Panc1 (cell line): ENCODE data around the gene KIAA1614. TPM values are rescaled to one million over a fixed set of nuclear protein-coding genes. Genes with fewer than 3 reads are reported as not detected.

Source experiments
- ATAC-seq: fragments of 200-7000 bp; cut with Tn5 transposase; 2 replicates; pipeline ENCODE4 v1.9.1; 2020; ENCODE audit warnings: mild to moderate bottlenecking, moderate library complexity
- BruUV-seq: library from RNA; stranded (reverse); fragments of 400-500 nt; replicated peaks from 2 replicates; lab custom pipeline; 2021; lab: Mats Ljungman, UMichigan
- CTCF ChIA-PET: fragments of 300-600 bp; sonication (Branson Sonifier 250); formaldehyde crosslinking; loops from one replicate; lab custom pipeline; 2022; ENCODE audit warnings: antibody characterized with exemption; lab: Charles Lee
- POLR2A ChIA-PET: fragments of 300-600 bp; sonication (Branson Sonifier 250); formaldehyde crosslinking; loops from one replicate; lab custom pipeline; 2022; ENCODE audit warnings: antibody characterized with exemption; lab: Charles Lee
- DNase-seq: peaks from one replicate; pipeline ENCODE4 v3.0.0-alpha.2; 2010; ENCODE audit warnings: low read depth, low spot score
- H3K27ac ChIP-seq: 2 replicates; pipeline ENCODE4 v1.5.1; 2011; ENCODE audit warnings: mild to moderate bottlenecking, low read length, inconsistent platforms
- H3K27me3 ChIP-seq: fragments of 200-500 bp; sonication (Bioruptor generic); 2 replicates; pipeline ENCODE4 v1.6.0; 2014; ENCODE audit warnings: low read length, inconsistent platforms; ENCODE audit not compliant: control insufficient read depth, insufficient read depth
- H3K36me3 ChIP-seq: fragments of 200-500 bp; sonication (Bioruptor generic); 2 replicates; pipeline ENCODE4 v1.5.1; 2014; ENCODE audit warnings: inconsistent platforms, mild to moderate bottlenecking, low read length, moderate library complexity; ENCODE audit not compliant: control insufficient read depth, insufficient read depth
- H3K4me1 ChIP-seq: 2 replicates; pipeline ENCODE4 v1.5.1; 2011; ENCODE audit warnings: inconsistent platforms, mild to moderate bottlenecking, low read length, moderate library complexity; ENCODE audit not compliant: control insufficient read depth, insufficient read depth
- H3K4me3 ChIP-seq, 2 experiments: 2 replicates each; pipeline ENCODE4 v1.5.1; 2011 to 2012; ENCODE audit warnings: low read depth in 2 of 2, low read length in 2 of 2, mild to moderate bottlenecking in 2 of 2, inconsistent platforms in 1 of 2, moderate library complexity in 1 of 2
- H3K9me3 ChIP-seq: fragments of 200-500 bp; sonication (Bioruptor generic); 2 replicates; pipeline ENCODE4 v1.5.1; 2014; ENCODE audit warnings: low read depth, mild to moderate bottlenecking, inconsistent platforms, low read length, moderate library complexity; ENCODE audit not compliant: control insufficient read depth, insufficient read depth
- POLR2AphosphoS5 ChIP-seq: IDR thresholded peaks from 2 replicates; pipeline ENCODE4 v1.6.1; 2012; ENCODE audit warnings: mild to moderate bottlenecking, low read depth, low read length, moderate library complexity
- SIN3A ChIP-seq: IDR thresholded peaks from 2 replicates; pipeline ENCODE4 v1.6.1; 2012; ENCODE audit warnings: low read depth, mild to moderate bottlenecking, low read length, moderate library complexity, borderline replicate concordance; ENCODE audit not compliant: insufficient read depth
- TCF7L2 ChIP-seq: IDR thresholded peaks from 2 replicates; pipeline ENCODE4 v1.6.1; 2011; ENCODE audit warnings: mild to moderate bottlenecking, low read depth, low read length, inconsistent platforms
- in situ Hi-C: cut with HindIII; loops from 2 replicates; pipeline ENCODE4 v1.10.0; 2016; ENCODE audit warnings: low sequenced_read_pairs, low pct_unique_long_range_greater_than_20kb
- intact Hi-C: fragments of 100-400 bp; cut with micrococcal nuclease; formaldehyde crosslinking; loops from one replicate; pipeline ENCODE4 v1.10.0; 2022; ENCODE audit not compliant: unreplicated experiment
- total RNA-seq: library from RNA; stranded (reverse); gene quantifications from one replicate; pipeline ENCODE4 v1.2.1, GENCODE V29; 2021; ENCODE audit not compliant: unreplicated experiment
- TF ChIP-seq, protein P1 (sequence below), 2 experiments: IDR thresholded peaks; 2 replicates each; pipeline ENCODE4 v1.6.1; 2011 to 2012; ENCODE audit warnings: low read depth in 2 of 2, control low read depth in 1 of 2, low read length in 1 of 2, mild to moderate bottlenecking in 1 of 2, moderate library complexity in 1 of 2; ENCODE audit not compliant: insufficient read depth in 1 of 2
- TF ChIP-seq, protein P2 (sequence below): fragments of 450-650 bp; IDR thresholded peaks from 2 replicates; pipeline ENCODE4 v1.5.1; 2017; ENCODE audit warnings: mild to moderate bottlenecking

Gene KIAA1614
- total RNA-seq, 1 experiment from 2014 or later = 0.80 TPM

DNA sequence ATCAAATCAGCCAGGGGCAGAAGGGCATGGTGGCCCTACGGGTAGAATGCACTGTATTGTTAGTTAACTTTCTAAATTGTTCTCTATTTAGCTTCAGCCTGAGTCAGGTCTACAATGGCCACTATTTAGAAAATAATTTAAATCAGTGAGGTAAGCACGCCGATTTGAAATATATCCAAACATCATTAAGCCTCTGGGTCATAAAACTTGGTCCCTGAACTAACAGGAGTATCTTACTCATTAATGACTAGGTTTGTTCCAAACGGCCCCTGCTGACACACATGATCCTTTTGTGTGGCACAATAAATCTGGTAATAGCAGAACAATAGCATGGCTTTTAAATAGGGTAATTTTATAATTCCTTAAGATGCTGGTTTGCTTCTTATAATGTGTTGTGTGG lies 61.5 kb downstream of the KIAA1614 start:
- Histone ChIP-seq H3K36me3 (peaks cover 13% of the 10 kb centered on the region), H3K9me3 (no peaks in the 10 kb centered on the region), H3K27me3 (no peaks in the 10 kb centered on the region), H3K4me1 (no peaks in the 10 kb centered on the region), H3K27ac (no peak overlapping the region), H3K4me3 (no peak overlapping the region)
- TF ChIP-seq, protein P1, sequence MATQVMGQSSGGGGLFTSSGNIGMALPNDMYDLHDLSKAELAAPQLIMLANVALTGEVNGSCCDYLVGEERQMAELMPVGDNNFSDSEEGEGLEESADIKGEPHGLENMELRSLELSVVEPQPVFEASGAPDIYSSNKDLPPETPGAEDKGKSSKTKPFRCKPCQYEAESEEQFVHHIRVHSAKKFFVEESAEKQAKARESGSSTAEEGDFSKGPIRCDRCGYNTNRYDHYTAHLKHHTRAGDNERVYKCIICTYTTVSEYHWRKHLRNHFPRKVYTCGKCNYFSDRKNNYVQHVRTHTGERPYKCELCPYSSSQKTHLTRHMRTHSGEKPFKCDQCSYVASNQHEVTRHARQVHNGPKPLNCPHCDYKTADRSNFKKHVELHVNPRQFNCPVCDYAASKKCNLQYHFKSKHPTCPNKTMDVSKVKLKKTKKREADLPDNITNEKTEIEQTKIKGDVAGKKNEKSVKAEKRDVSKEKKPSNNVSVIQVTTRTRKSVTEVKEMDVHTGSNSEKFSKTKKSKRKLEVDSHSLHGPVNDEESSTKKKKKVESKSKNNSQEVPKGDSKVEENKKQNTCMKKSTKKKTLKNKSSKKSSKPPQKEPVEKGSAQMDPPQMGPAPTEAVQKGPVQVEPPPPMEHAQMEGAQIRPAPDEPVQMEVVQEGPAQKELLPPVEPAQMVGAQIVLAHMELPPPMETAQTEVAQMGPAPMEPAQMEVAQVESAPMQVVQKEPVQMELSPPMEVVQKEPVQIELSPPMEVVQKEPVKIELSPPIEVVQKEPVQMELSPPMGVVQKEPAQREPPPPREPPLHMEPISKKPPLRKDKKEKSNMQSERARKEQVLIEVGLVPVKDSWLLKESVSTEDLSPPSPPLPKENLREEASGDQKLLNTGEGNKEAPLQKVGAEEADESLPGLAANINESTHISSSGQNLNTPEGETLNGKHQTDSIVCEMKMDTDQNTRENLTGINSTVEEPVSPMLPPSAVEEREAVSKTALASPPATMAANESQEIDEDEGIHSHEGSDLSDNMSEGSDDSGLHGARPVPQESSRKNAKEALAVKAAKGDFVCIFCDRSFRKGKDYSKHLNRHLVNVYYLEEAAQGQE (IDR thresholded peaks at IDR 0.05; ENCODE audit: insufficient read depth in 1 of 2, low read depth in 2 of 2, low read length in 1 of 2) = no peak
- TF ChIP-seq SIN3A (no peak), TCF7L2 (no peak), POLR2AphosphoS5 (no peak)
- TF ChIP-seq, protein P2, sequence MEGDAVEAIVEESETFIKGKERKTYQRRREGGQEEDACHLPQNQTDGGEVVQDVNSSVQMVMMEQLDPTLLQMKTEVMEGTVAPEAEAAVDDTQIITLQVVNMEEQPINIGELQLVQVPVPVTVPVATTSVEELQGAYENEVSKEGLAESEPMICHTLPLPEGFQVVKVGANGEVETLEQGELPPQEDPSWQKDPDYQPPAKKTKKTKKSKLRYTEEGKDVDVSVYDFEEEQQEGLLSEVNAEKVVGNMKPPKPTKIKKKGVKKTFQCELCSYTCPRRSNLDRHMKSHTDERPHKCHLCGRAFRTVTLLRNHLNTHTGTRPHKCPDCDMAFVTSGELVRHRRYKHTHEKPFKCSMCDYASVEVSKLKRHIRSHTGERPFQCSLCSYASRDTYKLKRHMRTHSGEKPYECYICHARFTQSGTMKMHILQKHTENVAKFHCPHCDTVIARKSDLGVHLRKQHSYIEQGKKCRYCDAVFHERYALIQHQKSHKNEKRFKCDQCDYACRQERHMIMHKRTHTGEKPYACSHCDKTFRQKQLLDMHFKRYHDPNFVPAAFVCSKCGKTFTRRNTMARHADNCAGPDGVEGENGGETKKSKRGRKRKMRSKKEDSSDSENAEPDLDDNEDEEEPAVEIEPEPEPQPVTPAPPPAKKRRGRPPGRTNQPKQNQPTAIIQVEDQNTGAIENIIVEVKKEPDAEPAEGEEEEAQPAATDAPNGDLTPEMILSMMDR = no peak
- BruUV-seq = TSS peak; percentile 38
- ChIA-PET CTCF (no interaction called here), POLR2A (no interaction called here)
- ATAC-seq = no peak
- in situ Hi-C loops = no loop called here
- DNase-seq = no peak
- intact Hi-C loops = no loop called here

DNA sequence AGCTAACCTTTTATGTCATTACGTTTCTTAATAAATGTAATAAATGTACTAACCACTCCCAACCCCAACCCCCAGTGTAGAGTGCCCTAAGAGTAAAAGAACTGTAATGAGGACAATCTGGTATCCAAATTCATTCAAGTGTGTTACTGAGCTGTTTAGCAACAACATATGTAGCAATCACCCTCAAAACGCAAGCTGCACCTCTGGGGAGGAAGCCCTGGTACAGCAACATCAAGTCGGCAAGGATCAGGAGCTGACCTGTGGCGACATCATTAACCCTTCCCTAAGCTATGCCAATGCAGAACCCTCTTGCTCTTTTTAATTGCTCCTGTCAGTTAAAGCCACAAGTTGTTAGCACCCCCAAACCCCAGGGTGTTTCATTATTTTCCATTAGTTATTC lies 62.9 kb downstream of the KIAA1614 start:
- H3K27ac ChIP-seq = no peak overlapping the region
- DNase-seq (no peak), ATAC-seq (no peak)
- CTCF ChIA-PET = interaction anchor here (0.7 kb wide), 1 partner anchor 1693 kb away, joined by 3 read pairs; no protein-coding TSS in a partner anchor
- H3K4me3 ChIP-seq = no peak overlapping the region
- H3K4me1 ChIP-seq = no peaks in the 10 kb centered on the region
- intact Hi-C loops = no loop called here
- H3K9me3 ChIP-seq = no peaks in the 10 kb centered on the region
- BruUV-seq = no TSS peak
- in situ Hi-C loops = no loop called here
- POLR2A ChIA-PET = no interaction called here
- H3K36me3 ChIP-seq = peaks cover 13% of the 10 kb centered on the region
- TF ChIP-seq TCF7L2 (no peak), SIN3A (no peak), POLR2AphosphoS5 (no peak)
- TF ChIP-seq, protein P1 (IDR thresholded peaks at IDR 0.05; ENCODE audit: insufficient read depth in 1 of 2, low read depth in 2 of 2, low read length in 1 of 2) = no peak
- TF ChIP-seq, protein P2 = no peak
- H3K27me3 ChIP-seq = no peaks in the 10 kb centered on the region
